ENCODE data around the gene TTC14. TPM values are rescaled to one million over a fixed set of nuclear protein-coding genes. Genes with fewer than 3 reads are reported as not detected.

The TTC14 gene
- total RNA-seq, 6 donors from 2014 or later: 34.8 to 174 (median 47.2) TPM

GRCh38 chr3:180594631-180595558, 7.1 kb upstream of the TTC14 start:
- ATAC-seq (ENCODE audit: low FRiP score in 2 of 2): no peak
- Histone ChIP-seq H3K27me3 (no peaks in the 10 kb centered on the region), H3K36me3 (no peaks in the 10 kb centered on the region), H3K4me3 (no peak overlapping the region), H3K9me3 (no peaks in the 10 kb centered on the region), H3K27ac (no peak overlapping the region), H3K4me1 (no peaks in the 10 kb centered on the region)
- no peak for TF ChIP-seq EP300 (IDR thresholded peaks at IDR 0.05)
- TF ChIP-seq CTCF (IDR thresholded peaks at IDR 0.05): no peak
- no peak for TF ChIP-seq POLR2A (IDR thresholded peaks at IDR 0.05)
- TF ChIP-seq POLR2AphosphoS5 (IDR thresholded peaks at IDR 0.05): no peak
- 74% methylated on average over 2 of the region's 2 CpGs for WGBS, 2 donors
- DNase-seq: no peak

GRCh38 chr3:180595559-180595935, 6.4 kb upstream of the TTC14 start:
- Histone ChIP-seq H3K4me3 (no peak overlapping the region), H3K27ac (no peak overlapping the region), H3K4me1 (no peaks in the 10 kb centered on the region), H3K36me3 (no peaks in the 10 kb centered on the region), H3K9me3 (no peaks in the 10 kb centered on the region), H3K27me3 (no peaks in the 10 kb centered on the region)
- DNase-seq (no peak), ATAC-seq (ENCODE audit: low FRiP score in 2 of 2) (no peak)
- WGBS, 2 donors: 50 to 59% methylated on average over 1 of the region's 1 CpG
- TF ChIP-seq POLR2A (IDR thresholded peaks at IDR 0.05): no peak
- no peak for TF ChIP-seq CTCF (IDR thresholded peaks at IDR 0.05)
- no peak for TF ChIP-seq EP300 (IDR thresholded peaks at IDR 0.05)
- TF ChIP-seq POLR2AphosphoS5 (IDR thresholded peaks at IDR 0.05): no peak

- Histone ChIP-seq H3K27ac (no peak overlapping the region), H3K27me3 (no peaks in the 10 kb centered on the region), H3K4me3 (no peak overlapping the region), H3K4me1 (peaks cover 10 to 18% (median 16%) of the 10 kb centered on the region in 4 donors), H3K9me3 (no peaks in the 10 kb centered on the region), H3K36me3 (peaks cover 6 to 21% (median 8%) of the 10 kb centered on the region in 4 donors)
- DNase-seq: peak in 1 of 2 donors; percentile 45
- no peak for TF ChIP-seq CTCF (IDR thresholded peaks at IDR 0.05)
- no peak for TF ChIP-seq EP300 (IDR thresholded peaks at IDR 0.05)
- TF ChIP-seq POLR2AphosphoS5 (IDR thresholded peaks at IDR 0.05): no peak
- TF ChIP-seq POLR2A (IDR thresholded peaks at IDR 0.05): no peak
- ATAC-seq (ENCODE audit: low FRiP score in 2 of 2): no peak
- 95 to 97% methylated on average over 15 of the region's 15 CpGs for WGBS, 2 donors
Observed at GRCh38 chr3:180600473-180600872, 1.5 kb upstream of the TTC14 start.

- H3K27ac ChIP-seq: no peak overlapping the region
- ATAC-seq (ENCODE audit: low FRiP score in 2 of 2) (no peak), DNase-seq (no peak)
- 96 to 98% methylated on average over 1 of the region's 1 CpG for WGBS, 2 donors
- no peaks in the 10 kb centered on the region for H3K4me1 ChIP-seq
- no peaks in the 10 kb centered on the region for H3K27me3 ChIP-seq
- peaks cover 35 to 72% (median 60%) of the 10 kb centered on the region in 4 donors for H3K36me3 ChIP-seq
- no peak overlapping the region for H3K4me3 ChIP-seq
- no peak for TF ChIP-seq POLR2AphosphoS5 (IDR thresholded peaks at IDR 0.05)
- no peaks in the 10 kb centered on the region for H3K9me3 ChIP-seq
Observed at GRCh38 chr3:180611006-180611405, 9.0 kb downstream of the TTC14 start.

- WGBS, 2 donors: 96 to 97% methylated on average over 5 of the region's 5 CpGs
- Histone ChIP-seq H3K4me1 (no peaks in the 10 kb centered on the region), H3K4me3 (no peak overlapping the region), H3K27ac (no peak overlapping the region), H3K36me3 (peaks cover 21 to 58% (median 47%) of the 10 kb centered on the region in 4 donors), H3K9me3 (no peaks in the 10 kb centered on the region), H3K27me3 (no peaks in the 10 kb centered on the region)
- DNase-seq: no peak
- ATAC-seq (ENCODE audit: low FRiP score in 2 of 2): no peak
- TF ChIP-seq POLR2A (IDR thresholded peaks at IDR 0.05) (no peak), POLR2AphosphoS5 (IDR thresholded peaks at IDR 0.05) (no peak), EP300 (IDR thresholded peaks at IDR 0.05) (no peak), CTCF (IDR thresholded peaks at IDR 0.05) (no peak)
Observed at GRCh38 chr3:180612364-180612763, 10.4 kb downstream of the TTC14 start.
